Measurements from ENCODE around the gene CTCF. TPM values are rescaled to one million over a fixed set of nuclear protein-coding genes. Genes with fewer than 3 reads are reported as not detected.

CTCF gene
- total RNA-seq, 3 donors from 2014 or later (not counting 1 experiment from before 2014, with no cell fraction given) = 61.4 to 76.7 (median 63.6) TPM

DNA sequence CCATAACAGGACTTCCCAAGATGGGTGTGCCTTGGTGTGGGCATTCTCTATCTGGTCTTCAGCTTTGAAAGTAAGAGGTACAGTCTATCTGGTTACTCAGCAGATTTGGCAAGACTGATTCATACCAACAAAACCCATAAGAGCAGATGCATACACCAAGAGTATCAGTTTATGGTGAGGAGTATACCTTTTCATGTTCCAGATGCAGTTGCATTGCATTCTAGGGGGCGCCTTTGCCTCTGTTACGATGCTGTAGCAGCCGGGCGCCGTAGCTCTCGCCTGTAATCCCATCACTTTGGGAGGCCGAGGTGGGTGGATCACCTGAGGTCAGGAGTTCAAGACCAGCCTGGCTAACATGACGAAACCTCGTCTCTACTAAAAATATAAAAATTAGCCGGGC lies 51.5 kb downstream of the CTCF start:
- TF ChIP-seq, protein P1, sequence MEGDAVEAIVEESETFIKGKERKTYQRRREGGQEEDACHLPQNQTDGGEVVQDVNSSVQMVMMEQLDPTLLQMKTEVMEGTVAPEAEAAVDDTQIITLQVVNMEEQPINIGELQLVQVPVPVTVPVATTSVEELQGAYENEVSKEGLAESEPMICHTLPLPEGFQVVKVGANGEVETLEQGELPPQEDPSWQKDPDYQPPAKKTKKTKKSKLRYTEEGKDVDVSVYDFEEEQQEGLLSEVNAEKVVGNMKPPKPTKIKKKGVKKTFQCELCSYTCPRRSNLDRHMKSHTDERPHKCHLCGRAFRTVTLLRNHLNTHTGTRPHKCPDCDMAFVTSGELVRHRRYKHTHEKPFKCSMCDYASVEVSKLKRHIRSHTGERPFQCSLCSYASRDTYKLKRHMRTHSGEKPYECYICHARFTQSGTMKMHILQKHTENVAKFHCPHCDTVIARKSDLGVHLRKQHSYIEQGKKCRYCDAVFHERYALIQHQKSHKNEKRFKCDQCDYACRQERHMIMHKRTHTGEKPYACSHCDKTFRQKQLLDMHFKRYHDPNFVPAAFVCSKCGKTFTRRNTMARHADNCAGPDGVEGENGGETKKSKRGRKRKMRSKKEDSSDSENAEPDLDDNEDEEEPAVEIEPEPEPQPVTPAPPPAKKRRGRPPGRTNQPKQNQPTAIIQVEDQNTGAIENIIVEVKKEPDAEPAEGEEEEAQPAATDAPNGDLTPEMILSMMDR (IDR thresholded peaks at IDR 0.05) = no peak
- no peaks in the 10 kb centered on the region for H3K9me3 ChIP-seq (ENCODE audit: control insufficient read depth, insufficient read depth, low read length)
- intact Hi-C loops (cut with micrococcal nuclease) = no loop called here
- no peak overlapping the region for H3K4me3 ChIP-seq (ENCODE audit: low read length)
- H3K27me3 ChIP-seq (ENCODE audit: control insufficient read depth, insufficient read depth, low read length) = no peaks in the 10 kb centered on the region
- ATAC-seq (no peak), DNase-seq (peak in 1 of 2 donors; percentile 14)
- H3K27me3 Mint-ChIP-seq (ENCODE audit: low read depth in 2 of 2) = no peaks in the 10 kb centered on the region
- no peak overlapping the region for H3K27ac Mint-ChIP-seq
- no peaks in the 10 kb centered on the region for H3K9me3 Mint-ChIP-seq
- no peak overlapping the region for H3K4me3 Mint-ChIP-seq
- H3K4me1 Mint-ChIP-seq = peaks cover 0 to 4% of the 10 kb centered on the region in 2 donors
- WGBS (ENCODE audit: insufficient coverage) = 96% methylated on average over 10 of the region's 10 CpGs
- H3K4me1 ChIP-seq (ENCODE audit: control insufficient read depth, insufficient read depth, low read length) = no peaks in the 10 kb centered on the region
- H3K27ac ChIP-seq (ENCODE audit: low read length) = no peak overlapping the region
- peaks cover 49% of the 10 kb centered on the region for H3K36me3 ChIP-seq (ENCODE audit: control insufficient read depth, insufficient read depth, low read length)
- H3K36me3 Mint-ChIP-seq = no peaks in the 10 kb centered on the region

DNA sequence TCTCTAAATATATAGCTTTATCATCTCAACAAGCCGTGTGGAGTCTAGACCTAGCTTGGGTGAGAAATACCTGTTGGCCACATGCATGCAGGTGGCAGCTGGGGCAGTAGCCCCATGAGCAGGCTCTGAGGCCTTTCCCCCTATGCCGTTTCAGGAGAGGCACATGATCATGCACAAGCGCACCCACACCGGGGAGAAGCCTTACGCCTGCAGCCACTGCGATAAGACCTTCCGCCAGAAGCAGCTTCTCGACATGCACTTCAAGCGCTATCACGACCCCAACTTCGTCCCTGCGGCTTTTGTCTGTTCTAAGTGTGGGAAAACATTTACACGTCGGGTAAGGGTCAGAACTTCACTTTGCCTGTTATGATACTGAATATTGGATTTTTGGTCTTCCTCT lies 65.9 kb downstream of the CTCF start:
- Mint-ChIP-seq H3K4me1 (peaks cover 4 to 6% of the 10 kb centered on the region in 2 donors), H3K9me3 (no peaks in the 10 kb centered on the region), H3K27ac (no peak overlapping the region), H3K36me3 (peaks cover 13% of the 10 kb centered on the region), H3K27me3 (ENCODE audit: low read depth in 2 of 2) (no peaks in the 10 kb centered on the region), H3K4me3 (no peak overlapping the region)
- 96% methylated on average over 14 of the region's 14 CpGs for WGBS (ENCODE audit: insufficient coverage)
- no peaks in the 10 kb centered on the region for H3K27me3 ChIP-seq (ENCODE audit: control insufficient read depth, insufficient read depth, low read length)
- DNase-seq (no peak), ATAC-seq (no peak)
- no peak overlapping the region for H3K4me3 ChIP-seq (ENCODE audit: low read length)
- H3K36me3 ChIP-seq (ENCODE audit: control insufficient read depth, insufficient read depth, low read length) = peaks cover 76% of the 10 kb centered on the region
- H3K9me3 ChIP-seq (ENCODE audit: control insufficient read depth, insufficient read depth, low read length) = no peaks in the 10 kb centered on the region
- TF ChIP-seq, protein P1 (IDR thresholded peaks at IDR 0.05) = no peak
- intact Hi-C loops (cut with micrococcal nuclease) = no loop called here
- no peaks in the 10 kb centered on the region for H3K4me1 ChIP-seq (ENCODE audit: control insufficient read depth, insufficient read depth, low read length)
- no peak overlapping the region for H3K27ac ChIP-seq (ENCODE audit: low read length)

DNA sequence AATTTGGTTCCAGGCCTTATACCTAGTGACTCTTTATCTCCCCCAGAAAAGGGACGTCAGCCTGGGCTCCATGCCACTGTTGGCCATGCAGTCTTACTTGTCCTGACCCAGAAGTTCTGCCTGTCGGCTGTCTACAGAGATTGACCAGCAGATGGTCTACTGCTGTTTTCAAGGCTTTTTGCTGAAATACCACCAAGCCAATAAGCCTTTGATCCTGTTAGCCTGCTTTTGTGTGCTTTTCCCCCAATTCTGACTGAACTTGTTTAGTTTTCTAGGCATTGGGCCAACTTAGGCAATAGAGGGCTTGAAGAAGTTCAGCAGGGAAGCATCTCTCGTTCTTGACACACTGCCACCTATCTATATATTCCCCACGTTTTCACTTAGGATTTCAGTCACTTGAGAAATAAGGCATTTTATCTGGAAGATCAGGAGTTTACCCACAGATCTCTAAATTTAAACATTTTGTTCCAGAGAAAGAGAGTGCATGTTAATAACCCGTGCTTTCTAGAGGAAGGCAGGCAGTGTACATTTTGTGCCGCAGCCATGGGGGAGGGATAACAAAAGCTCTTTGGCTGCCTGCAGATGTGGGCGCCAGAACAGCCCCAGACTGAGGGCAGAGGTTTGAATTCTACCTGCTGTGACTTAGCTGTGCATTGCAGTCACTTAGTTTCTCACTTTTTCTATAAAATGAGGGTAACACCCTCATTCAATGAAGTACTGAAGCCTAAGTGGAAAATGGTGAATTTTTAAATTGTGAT lies 70.3 kb downstream of the CTCF start:
- no peaks in the 10 kb centered on the region for H3K27me3 Mint-ChIP-seq (ENCODE audit: low read depth in 2 of 2)
- Histone ChIP-seq H3K4me1 (ENCODE audit: control insufficient read depth, insufficient read depth, low read length) (no peaks in the 10 kb centered on the region), H3K36me3 (ENCODE audit: control insufficient read depth, insufficient read depth, low read length) (peaks cover 66% of the 10 kb centered on the region), H3K4me3 (ENCODE audit: low read length) (no peak overlapping the region), H3K27ac (ENCODE audit: low read length) (no peak overlapping the region), H3K9me3 (ENCODE audit: control insufficient read depth, insufficient read depth, low read length) (no peaks in the 10 kb centered on the region), H3K27me3 (ENCODE audit: control insufficient read depth, insufficient read depth, low read length) (no peaks in the 10 kb centered on the region)
- WGBS (ENCODE audit: insufficient coverage) = 97% methylated on average over 7 of the region's 7 CpGs
- H3K9me3 Mint-ChIP-seq = no peaks in the 10 kb centered on the region
- intact Hi-C loops (cut with micrococcal nuclease) = no loop called here
- peaks cover 4 to 6% of the 10 kb centered on the region in 2 donors for H3K4me1 Mint-ChIP-seq
- H3K27ac Mint-ChIP-seq = peak overlapping the region in 1 of 2 donors; percentile 37
- no peak for DNase-seq
- no peak overlapping the region for H3K4me3 Mint-ChIP-seq
- TF ChIP-seq, protein P1 (IDR thresholded peaks at IDR 0.05) = no peak
- no peak for ATAC-seq
- H3K36me3 Mint-ChIP-seq = peaks cover 21% of the 10 kb centered on the region

DNA sequence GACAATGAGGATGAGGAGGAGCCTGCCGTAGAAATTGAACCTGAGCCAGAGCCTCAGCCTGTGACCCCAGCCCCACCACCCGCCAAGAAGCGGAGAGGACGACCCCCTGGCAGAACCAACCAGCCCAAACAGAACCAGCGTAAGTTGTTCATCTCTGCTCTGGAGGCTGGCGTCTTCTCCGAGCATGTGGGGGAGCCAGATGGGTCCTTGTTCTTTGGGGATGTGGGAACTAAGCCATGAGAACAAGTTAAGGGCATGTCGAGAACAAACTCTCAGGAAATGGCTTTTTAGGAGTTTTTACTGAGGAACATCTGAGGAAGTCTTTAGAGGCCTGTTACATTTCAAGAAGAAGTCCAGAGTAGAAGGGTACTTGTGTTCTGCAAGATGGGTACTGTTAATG lies 74.4 kb downstream of the CTCF start:
- H3K9me3 Mint-ChIP-seq = no peaks in the 10 kb centered on the region
- no peaks in the 10 kb centered on the region for H3K4me1 ChIP-seq (ENCODE audit: control insufficient read depth, insufficient read depth, low read length)
- no peaks in the 10 kb centered on the region for H3K27me3 ChIP-seq (ENCODE audit: control insufficient read depth, insufficient read depth, low read length)
- no peak overlapping the region for H3K4me3 ChIP-seq (ENCODE audit: low read length)
- over 99% methylated on average over 8 of the region's 8 CpGs for WGBS (ENCODE audit: insufficient coverage)
- peaks cover 52% of the 10 kb centered on the region for H3K36me3 ChIP-seq (ENCODE audit: control insufficient read depth, insufficient read depth, low read length)
- no peak overlapping the region for H3K27ac Mint-ChIP-seq
- ATAC-seq (no peak), DNase-seq (no peak)
- H3K4me1 Mint-ChIP-seq = peaks cover 4 to 6% of the 10 kb centered on the region in 2 donors
- H3K4me3 Mint-ChIP-seq = no peak overlapping the region
- no peaks in the 10 kb centered on the region for H3K27me3 Mint-ChIP-seq (ENCODE audit: low read depth in 2 of 2)
- TF ChIP-seq, protein P1 (IDR thresholded peaks at IDR 0.05) = no peak
- peaks cover 15% of the 10 kb centered on the region for H3K36me3 Mint-ChIP-seq
- intact Hi-C loops (cut with micrococcal nuclease) = no loop called here
- no peak overlapping the region for H3K27ac ChIP-seq (ENCODE audit: low read length)
- H3K9me3 ChIP-seq (ENCODE audit: control insufficient read depth, insufficient read depth, low read length) = no peaks in the 10 kb centered on the region
